Mesothelial cell of epicardium (in vitro differentiated cells): ENCODE data around the gene VENTX. TPM values are rescaled to one million over a fixed set of nuclear protein-coding genes. Genes with fewer than 3 reads are reported as not detected.

ENCODE experiments used
- DNase-seq, 2 experiments: peaks; one replicate each; pipeline ENCODE4 v3.0.0; 2021; ENCODE audit warnings: low spot score in 2 of 2; ENCODE audit not compliant: unreplicated experiment in 2 of 2
- H3K27ac Mint-ChIP-seq: 2 replicates; pipeline ENCODE4 v1.8.0; 2021; ENCODE audit warnings: mixed read lengths
- H3K27me3 Mint-ChIP-seq: 2 replicates; pipeline ENCODE4 v1.8.0; 2021; ENCODE audit warnings: low read depth, mixed read lengths
- H3K36me3 Mint-ChIP-seq: 2 replicates; pipeline ENCODE4 v1.8.0; 2021; ENCODE audit warnings: mixed read lengths
- H3K4me1 Mint-ChIP-seq: 2 replicates; pipeline ENCODE4 v1.8.0; 2021; ENCODE audit warnings: mixed read lengths
- H3K4me3 Mint-ChIP-seq: 2 replicates; pipeline ENCODE4 v1.8.0; 2021; ENCODE audit warnings: mild to moderate bottlenecking, moderate library complexity, mixed read lengths
- H3K9me3 Mint-ChIP-seq: 2 replicates; pipeline ENCODE4 v1.8.0; 2021; ENCODE audit warnings: mixed read lengths
- CTCF ChIP-seq: fragments of 200-600 bp; sonication (generic); IDR thresholded peaks from one replicate; pipeline ENCODE4 v1.5.0; 2021; ENCODE audit warnings: antibody characterized with exemption; ENCODE audit not compliant: unreplicated experiment
- total RNA-seq: library from RNA; stranded (reverse); gene quantifications from 3 replicates; pipeline ENCODE4 v1.2.1, GENCODE V29; 2021

VENTX gene
- total RNA-seq, 1 donor from 2014 or later = 0.09 TPM

DNA sequence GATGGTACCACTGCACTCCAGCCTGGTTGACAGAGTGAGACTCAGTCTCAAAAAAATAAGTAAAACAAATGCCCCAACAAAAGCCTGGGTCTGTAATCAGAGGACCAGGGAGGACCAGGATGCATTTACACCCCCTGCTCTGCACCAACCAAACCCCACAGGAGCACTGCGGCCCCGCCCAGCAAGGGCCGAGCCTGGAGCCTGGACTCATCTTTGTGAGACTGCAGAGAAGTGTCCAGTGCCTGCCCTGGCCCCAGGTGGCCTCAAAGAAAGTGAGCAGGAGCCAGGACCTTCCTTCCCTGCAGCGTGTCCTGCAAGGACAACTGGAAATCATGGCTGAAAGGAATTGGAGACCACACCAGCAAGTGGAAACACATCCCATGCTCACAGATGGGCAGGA is 46.0 kb upstream of the VENTX start:
- no peak overlapping the region for H3K27ac Mint-ChIP-seq
- H3K36me3 Mint-ChIP-seq = peaks cover 8% of the 10 kb centered on the region

DNA sequence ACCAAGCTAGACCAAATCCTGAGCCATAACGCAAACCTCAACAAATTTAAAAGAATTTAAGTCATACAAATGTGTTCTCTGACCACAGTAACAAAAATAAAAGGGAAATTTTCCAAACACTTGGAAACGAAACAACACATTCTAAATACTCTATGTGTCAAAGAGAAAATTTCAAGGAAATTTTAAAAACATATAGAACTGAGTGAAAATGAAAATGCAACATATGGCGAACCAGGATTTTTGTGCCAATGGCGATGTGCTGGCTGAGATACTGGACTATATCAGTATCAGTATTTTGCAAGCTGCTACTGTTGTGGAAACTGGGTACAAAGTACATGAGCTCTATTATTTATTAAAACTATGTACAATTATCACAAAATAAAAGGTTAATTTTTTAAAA is 43.5 kb upstream of the VENTX start:
- no peak overlapping the region for H3K4me3 Mint-ChIP-seq
- DNase-seq = no peak
- peaks cover 4% of the 10 kb centered on the region for H3K4me1 Mint-ChIP-seq
- H3K27me3 Mint-ChIP-seq = peaks cover 17% of the 10 kb centered on the region
- no peak overlapping the region for H3K27ac Mint-ChIP-seq
- peaks cover 21% of the 10 kb centered on the region for H3K9me3 Mint-ChIP-seq
- H3K36me3 Mint-ChIP-seq = peaks cover 8% of the 10 kb centered on the region
- no peak for TF ChIP-seq CTCF

More for the DNA sequence above, 46.0 kb upstream of the VENTX start:
- no peak overlapping the region for H3K4me3 Mint-ChIP-seq
- peaks cover 17% of the 10 kb centered on the region for H3K27me3 Mint-ChIP-seq
- DNase-seq = no peak
- H3K9me3 Mint-ChIP-seq = peaks cover 21% of the 10 kb centered on the region
- no peak for TF ChIP-seq CTCF
- peaks cover 6% of the 10 kb centered on the region for H3K4me1 Mint-ChIP-seq

GRCh38 chr10:133195096-133195495 is 42.6 kb upstream of the VENTX start:
- TF ChIP-seq CTCF = no peak
- DNase-seq = no peak
- peaks cover 21% of the 10 kb centered on the region for H3K9me3 Mint-ChIP-seq
- no peak overlapping the region for H3K27ac Mint-ChIP-seq
- H3K36me3 Mint-ChIP-seq = peaks cover 8% of the 10 kb centered on the region
- peaks cover 17% of the 10 kb centered on the region for H3K27me3 Mint-ChIP-seq
- H3K4me3 Mint-ChIP-seq = no peak overlapping the region
- peaks cover 4% of the 10 kb centered on the region for H3K4me1 Mint-ChIP-seq

- TF ChIP-seq CTCF = no peak
- peaks cover 17% of the 10 kb centered on the region for H3K27me3 Mint-ChIP-seq
- no peak overlapping the region for H3K27ac Mint-ChIP-seq
- DNase-seq = no peak
- peaks cover 4% of the 10 kb centered on the region for H3K4me1 Mint-ChIP-seq
- no peak overlapping the region for H3K4me3 Mint-ChIP-seq
- H3K9me3 Mint-ChIP-seq = peaks cover 21% of the 10 kb centered on the region
- peaks cover 8% of the 10 kb centered on the region for H3K36me3 Mint-ChIP-seq
Observed at GRCh38 chr10:133195611-133196010, 42.0 kb upstream of the VENTX start.

GRCh38 chr10:133196221-133196915 is 41.3 kb upstream of the VENTX start:
- Mint-ChIP-seq H3K27ac (peak overlapping the region; percentile 66), H3K4me1 (peaks cover 4% of the 10 kb centered on the region), H3K9me3 (peaks cover 21% of the 10 kb centered on the region), H3K27me3 (peaks cover 17% of the 10 kb centered on the region), H3K4me3 (no peak overlapping the region), H3K36me3 (peaks cover 8% of the 10 kb centered on the region)
- no peak for TF ChIP-seq CTCF
- peak in 1 of 2 experiments; percentile 19 for DNase-seq
